Astrocyte (in vitro differentiated cells and primary cell): ENCODE data around the gene PRXL2B. TPM values are rescaled to one million over a fixed set of nuclear protein-coding genes. Genes with fewer than 3 reads are reported as not detected.

Source experiments
- DNase-seq: peaks from one replicate; pipeline ENCODE4 v3.0.0-alpha.2; 2010; ENCODE audit warnings: low read depth
- FAIRE-seq: peaks from 2 replicates; lab custom pipeline; 2011; peaks lifted over from hg19 to GRCh38; lab: Jason Lieb, UNC
- H2AFZ ChIP-seq: 2 replicates; pipeline ENCODE4 v1.6.0; 2012; ENCODE audit warnings: low read depth, low read length, inconsistent platforms
- H3K27ac ChIP-seq: 2 replicates; pipeline ENCODE4 v1.5.1; 2011; ENCODE audit warnings: low read depth, low read length, inconsistent platforms
- H3K27me3 ChIP-seq: 2 replicates; pipeline ENCODE4 v1.6.0; 2011; ENCODE audit warnings: low read length, inconsistent platforms; ENCODE audit not compliant: insufficient read depth
- H3K36me3 ChIP-seq: 2 replicates; pipeline ENCODE4 v1.5.1; 2011; ENCODE audit warnings: low read length, inconsistent platforms; ENCODE audit not compliant: insufficient read depth
- H3K4me1 ChIP-seq: 2 replicates; pipeline ENCODE4 v1.5.1; 2011; ENCODE audit warnings: low read length, inconsistent platforms; ENCODE audit not compliant: insufficient read depth
- H3K4me2 ChIP-seq: 2 replicates; pipeline ENCODE4 v1.6.0; 2012; ENCODE audit warnings: low read length, inconsistent platforms
- H3K4me3 ChIP-seq: 2 replicates; pipeline ENCODE4 v1.5.1; 2011; ENCODE audit warnings: low read depth, mild to moderate bottlenecking, low read length, inconsistent platforms; ENCODE audit not compliant: insufficient read depth
- H3K79me2 ChIP-seq: 2 replicates; pipeline ENCODE4 v1.6.0; 2012; ENCODE audit warnings: mild to moderate bottlenecking, low read length, inconsistent platforms; ENCODE audit not compliant: insufficient read depth
- H3K9ac ChIP-seq: 2 replicates; pipeline ENCODE4 v1.6.0; 2012; ENCODE audit warnings: mild to moderate bottlenecking, low read length, inconsistent platforms
- H3K9me3 ChIP-seq: 2 replicates; pipeline ENCODE4 v1.5.1; 2012; ENCODE audit warnings: low read depth, mild to moderate bottlenecking, low read length, inconsistent platforms; ENCODE audit not compliant: insufficient read depth
- H4K20me1 ChIP-seq: 2 replicates; pipeline ENCODE4 v1.6.0; 2012; ENCODE audit warnings: low read length, inconsistent platforms; ENCODE audit not compliant: insufficient read depth
- H3K27ac Mint-ChIP-seq: one replicate; pipeline ENCODE4 v1.8.0; 2021; ENCODE audit warnings: mild to moderate bottlenecking, mixed read lengths; ENCODE audit not compliant: unreplicated experiment
- H3K27me3 Mint-ChIP-seq: one replicate; pipeline ENCODE4 v1.8.0; 2021; ENCODE audit warnings: low read depth, mixed read lengths; ENCODE audit not compliant: unreplicated experiment
- H3K36me3 Mint-ChIP-seq: one replicate; pipeline ENCODE4 v1.8.0; 2021; ENCODE audit warnings: low read depth, mixed read lengths; ENCODE audit not compliant: unreplicated experiment
- H3K4me1 Mint-ChIP-seq: one replicate; pipeline ENCODE4 v1.8.0; 2021; ENCODE audit warnings: low read depth, mixed read lengths; ENCODE audit not compliant: unreplicated experiment
- H3K4me3 Mint-ChIP-seq: one replicate; pipeline ENCODE4 v1.8.0; 2021; ENCODE audit warnings: mild to moderate bottlenecking, moderate library complexity, mixed read lengths; ENCODE audit not compliant: unreplicated experiment
- H3K9me3 Mint-ChIP-seq: one replicate; pipeline ENCODE4 v1.8.0; 2021; ENCODE audit warnings: mild to moderate bottlenecking, mixed read lengths; ENCODE audit not compliant: unreplicated experiment
- CTCF ChIP-seq: IDR thresholded peaks from 2 replicates; pipeline ENCODE4 v1.5.1; 2011; ENCODE audit warnings: low read depth, mild to moderate bottlenecking, inconsistent platforms, low read length, moderate library complexity; ENCODE audit not compliant: insufficient read depth
- EZH2 ChIP-seq: IDR thresholded peaks from 2 replicates; pipeline ENCODE4 v1.6.1; 2012; ENCODE audit warnings: mild to moderate bottlenecking, low read length, inconsistent platforms; ENCODE audit not compliant: insufficient read depth
- total RNA-seq: library from RNA; stranded (reverse); gene quantifications from 2 replicates; pipeline ENCODE4 v1.2.1, GENCODE V29; 2021

The PRXL2B gene
- total RNA-seq, 1 donor from 2014 or later, result 19.2 TPM

DNA sequence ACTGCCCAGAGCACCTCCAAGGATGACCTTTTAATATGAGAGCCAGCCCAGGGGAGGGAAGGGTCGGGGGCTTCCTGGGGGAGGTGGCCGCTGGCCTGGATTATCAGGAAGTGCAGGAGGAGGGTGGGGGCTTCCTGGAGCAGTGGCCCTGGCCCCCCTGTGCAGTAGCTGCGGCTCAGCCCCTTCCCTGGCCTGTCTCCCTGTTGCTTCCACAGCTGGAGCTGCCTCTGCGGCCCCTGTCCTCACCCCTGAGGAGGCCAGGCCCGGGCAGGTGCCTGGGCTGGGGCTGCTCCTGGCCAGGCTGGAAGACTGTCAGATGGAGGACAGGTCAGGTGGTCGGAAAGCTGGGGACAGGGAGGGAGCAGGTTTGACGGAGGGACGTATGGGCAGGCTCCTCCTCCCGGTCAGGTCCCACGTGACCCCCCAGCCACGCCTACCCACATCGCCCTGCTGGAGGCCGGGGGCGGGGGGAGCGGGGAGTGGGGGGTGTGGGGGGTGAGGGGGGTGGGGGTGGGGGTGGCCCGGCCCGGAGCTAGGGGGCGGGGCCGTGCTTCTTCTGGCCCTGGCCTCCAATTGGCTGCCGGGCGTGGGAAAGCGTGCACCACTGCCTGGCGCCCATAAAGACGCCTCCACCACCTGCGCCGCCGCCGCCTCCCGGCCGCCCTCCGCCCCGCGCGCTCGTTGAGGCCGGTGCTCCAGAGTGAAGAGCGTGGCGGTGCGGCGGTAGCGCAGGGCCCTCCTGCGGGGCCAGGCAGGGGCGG is 40.6 kb upstream of the PRXL2B start:
- Mint-ChIP-seq H3K4me1 (no peaks in the 10 kb centered on the region), H3K27ac (no peak overlapping the region), H3K4me3 (no peak overlapping the region), H3K36me3 (no peaks in the 10 kb centered on the region), H3K27me3 (peaks cover 7% of the 10 kb centered on the region), H3K9me3 (no peaks in the 10 kb centered on the region)
- no peaks in the 10 kb centered on the region for H3K79me2 ChIP-seq
- peak; percentile 34 for DNase-seq
- peak overlapping the region; percentile 61 for H2AFZ ChIP-seq
- H3K4me3 ChIP-seq, result peak overlapping the region; percentile 46
- no peak for FAIRE-seq
- H3K4me2 ChIP-seq, result peak overlapping the region; percentile 85
- peak overlapping the region; percentile 6 for H3K27ac ChIP-seq
- no peaks in the 10 kb centered on the region for H3K9me3 ChIP-seq
- H3K9ac ChIP-seq, result peak overlapping the region; percentile 62
- no peaks in the 10 kb centered on the region for H3K36me3 ChIP-seq
- TF ChIP-seq CTCF, result no peak
- no peak for TF ChIP-seq EZH2
- H3K27me3 ChIP-seq, result no peaks in the 10 kb centered on the region
- peaks cover 37% of the 10 kb centered on the region for H3K4me1 ChIP-seq
- H4K20me1 ChIP-seq, result no peaks in the 10 kb centered on the region

DNA sequence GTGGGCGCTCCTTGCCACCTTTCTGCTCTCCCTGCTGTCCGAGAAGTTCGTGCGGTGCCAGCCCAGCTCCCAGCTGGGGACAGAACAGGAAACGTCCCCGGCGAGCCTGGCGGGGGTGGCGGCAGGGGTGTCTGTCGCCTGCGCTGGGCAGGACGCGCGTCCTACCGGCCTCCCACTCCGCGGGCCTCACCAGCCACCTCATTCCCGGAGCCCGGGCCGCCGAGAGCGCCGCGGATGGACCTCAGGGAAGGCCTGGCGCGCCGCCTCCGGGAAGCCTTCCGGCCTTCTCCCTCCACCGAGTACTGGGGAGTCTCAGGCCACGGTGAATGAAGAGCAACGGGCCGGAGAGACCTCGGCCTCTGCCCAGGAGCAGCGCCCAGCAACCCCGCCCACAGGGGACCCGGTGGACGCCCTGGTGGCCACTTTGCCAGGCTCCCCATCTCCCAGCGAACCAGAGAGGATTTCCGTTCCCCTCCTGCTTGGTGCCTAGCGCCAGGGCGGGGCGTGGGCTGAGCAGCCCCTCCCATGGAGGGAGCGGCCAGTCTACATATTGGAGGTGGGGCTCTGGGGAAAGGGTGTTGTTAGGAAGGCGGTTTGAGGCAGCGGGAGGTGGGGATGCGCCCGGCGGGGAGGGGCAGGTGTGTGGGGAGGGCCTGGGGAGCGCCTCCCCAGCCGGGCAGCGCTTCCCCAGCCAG is 39.9 kb upstream of the PRXL2B start:
- no peaks in the 10 kb centered on the region for H3K79me2 ChIP-seq
- no peaks in the 10 kb centered on the region for H3K4me1 Mint-ChIP-seq
- peaks cover 35% of the 10 kb centered on the region for H3K4me1 ChIP-seq
- peaks cover 8% of the 10 kb centered on the region for H3K27me3 Mint-ChIP-seq
- no peak overlapping the region for H3K27ac Mint-ChIP-seq
- no peaks in the 10 kb centered on the region for H4K20me1 ChIP-seq
- peak overlapping the region; percentile 61 for H2AFZ ChIP-seq
- TF ChIP-seq CTCF (no peak), EZH2 (no peak)
- H3K36me3 Mint-ChIP-seq, result no peaks in the 10 kb centered on the region
- H3K9ac ChIP-seq, result peak overlapping the region; percentile 62
- no peaks in the 10 kb centered on the region for H3K27me3 ChIP-seq
- H3K4me3 Mint-ChIP-seq, result peak overlapping the region; percentile 71
- peak overlapping the region; percentile 85 for H3K4me2 ChIP-seq
- H3K9me3 Mint-ChIP-seq, result no peaks in the 10 kb centered on the region
- peak overlapping the region; percentile 46 for H3K4me3 ChIP-seq
- peak overlapping the region; percentile 6 for H3K27ac ChIP-seq
- H3K36me3 ChIP-seq, result no peaks in the 10 kb centered on the region
- DNase-seq, result peak; percentile 52
- no peaks in the 10 kb centered on the region for H3K9me3 ChIP-seq
- FAIRE-seq, result no peak
